Measurements from ENCODE around the gene TPCN1.
"Not testable (repeated sequence)": the region's sequence is repeated elsewhere in the genome, so short reads cannot be mapped to it uniquely, and the experiment has no call there.

The TPCN1 gene

DNA sequence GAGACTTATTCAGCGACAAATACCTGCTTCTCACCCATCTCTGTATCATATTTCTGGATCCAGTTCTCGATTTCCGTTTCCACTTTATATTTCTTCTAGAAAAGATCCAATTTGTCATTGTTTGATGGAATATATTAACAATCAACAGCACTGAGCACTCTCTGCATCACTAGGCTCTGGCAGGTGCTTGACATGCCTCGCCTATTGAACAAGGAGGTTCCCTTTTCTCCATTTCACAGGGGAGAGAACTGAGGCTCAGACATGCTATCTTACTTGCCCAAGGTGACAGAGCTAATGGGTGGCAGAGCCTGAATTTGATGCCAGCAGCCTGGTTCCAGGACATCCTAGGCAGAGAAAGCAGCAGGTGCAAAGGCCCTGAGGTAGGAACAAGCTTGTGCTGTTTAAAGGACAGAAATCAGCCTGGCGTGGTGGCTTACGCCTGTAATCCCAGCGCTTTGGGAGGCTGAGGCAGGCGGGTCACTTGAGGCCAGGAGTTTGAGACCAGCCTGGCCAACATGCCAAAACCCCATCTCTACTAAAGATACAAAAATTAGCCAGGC lies 23.7 kb upstream of the TPCN1 start:
- no peak for DNase-seq

DNA sequence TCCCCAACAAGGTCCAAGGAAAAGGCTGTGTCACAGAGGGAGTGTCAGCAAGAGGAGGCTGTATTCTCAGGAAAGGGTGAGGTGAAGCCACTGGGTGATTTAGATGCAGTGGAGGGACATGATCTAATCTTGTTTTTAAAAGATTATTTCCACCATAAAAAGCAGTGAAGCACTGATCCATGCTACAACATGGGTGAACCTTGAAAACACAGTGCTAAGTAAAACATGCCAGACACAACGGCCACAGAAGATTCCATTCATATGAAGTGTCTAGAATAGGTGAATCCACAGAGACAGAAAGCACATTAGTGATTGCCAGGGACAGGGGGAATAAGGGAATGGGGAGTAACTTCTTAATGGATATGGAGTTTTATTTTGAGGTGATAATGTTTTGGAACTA lies 23.0 kb upstream of the TPCN1 start:
- DNase-seq: no peak

DNA sequence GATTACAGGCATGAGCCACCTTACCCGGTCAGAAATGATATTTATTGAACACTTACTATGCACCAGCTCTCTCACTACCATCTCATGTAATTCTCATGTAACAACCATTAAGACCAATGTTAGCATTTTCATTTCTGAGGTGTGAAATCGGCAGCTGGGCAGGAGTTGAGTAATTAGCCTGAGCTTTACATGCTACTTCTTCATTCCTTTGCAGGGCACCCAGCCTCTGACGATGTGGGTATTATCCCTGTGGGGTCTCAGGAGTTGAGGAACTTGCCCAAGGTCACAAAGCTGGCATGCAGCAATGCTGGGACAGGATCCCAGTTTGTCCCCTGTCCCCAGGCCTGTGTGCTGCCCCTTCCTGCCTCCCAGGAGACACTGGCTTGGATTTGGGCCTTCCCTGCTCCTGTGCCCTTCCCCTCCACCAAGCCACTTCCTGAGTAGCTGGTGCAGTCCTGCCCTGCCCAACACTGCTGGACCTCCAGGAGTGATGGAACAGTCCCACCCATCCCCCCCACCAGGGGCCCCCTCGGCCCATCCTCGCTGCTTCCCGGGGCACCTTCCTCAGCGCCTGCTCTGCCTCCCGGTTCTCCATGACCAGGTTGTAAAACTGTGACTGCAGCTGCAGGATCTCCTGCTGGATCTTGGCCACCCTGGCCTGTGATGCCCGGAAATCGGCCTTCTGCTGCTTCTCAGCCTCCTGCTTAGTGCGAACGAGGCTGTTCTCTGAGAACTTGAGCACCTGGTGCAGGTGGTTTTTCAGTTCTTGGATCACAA lies 21.1 kb upstream of the TPCN1 start:
- DNase-seq: no peak

DNA sequence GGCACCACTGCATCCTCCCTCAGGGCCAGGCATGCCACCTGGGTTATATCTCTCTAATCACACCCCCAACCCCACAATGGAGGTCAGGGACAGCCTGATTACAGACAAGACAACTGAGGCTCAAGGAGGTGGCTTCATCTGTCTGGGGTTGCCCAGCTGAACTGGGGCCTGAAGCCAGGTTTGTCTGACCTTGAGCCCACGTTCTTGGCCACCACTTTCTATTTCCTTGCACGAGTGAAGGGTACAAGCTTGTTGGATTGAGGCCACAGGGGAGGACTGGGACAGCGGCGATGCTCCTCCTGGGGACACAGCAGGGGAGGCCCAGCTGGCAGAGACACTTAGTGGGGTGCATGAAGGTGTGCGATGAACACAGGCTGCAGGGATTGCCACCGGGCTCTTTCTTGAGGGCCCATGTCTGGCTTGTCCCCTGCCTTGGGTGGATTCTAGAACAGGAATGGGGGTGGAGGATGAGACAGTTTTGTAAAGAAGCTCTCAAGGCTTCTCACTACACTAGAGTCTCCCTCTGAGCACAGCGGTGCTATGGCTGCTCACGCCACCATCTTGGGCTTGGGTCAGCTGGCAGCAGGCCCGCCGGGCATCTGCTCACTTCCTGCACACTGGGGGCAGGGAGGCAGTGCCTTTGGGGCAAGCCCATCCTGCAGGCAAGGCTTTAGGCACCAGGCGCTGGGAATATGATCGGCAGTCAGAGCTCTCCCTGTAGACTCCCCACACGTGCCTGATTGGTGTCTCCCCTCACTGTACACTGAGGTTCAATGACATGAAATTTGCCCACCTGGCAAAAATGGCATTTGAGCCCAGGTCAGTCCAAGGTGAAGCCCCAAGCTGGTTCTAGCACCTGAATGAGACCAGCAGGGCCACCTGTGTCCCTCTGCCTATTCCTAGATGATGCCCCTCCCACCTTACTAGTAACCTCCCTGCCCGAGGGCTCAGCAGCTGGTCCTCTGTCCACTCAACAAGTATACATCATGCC lies 19.8 kb upstream of the TPCN1 start:
- DNase-seq: no peak

DNA sequence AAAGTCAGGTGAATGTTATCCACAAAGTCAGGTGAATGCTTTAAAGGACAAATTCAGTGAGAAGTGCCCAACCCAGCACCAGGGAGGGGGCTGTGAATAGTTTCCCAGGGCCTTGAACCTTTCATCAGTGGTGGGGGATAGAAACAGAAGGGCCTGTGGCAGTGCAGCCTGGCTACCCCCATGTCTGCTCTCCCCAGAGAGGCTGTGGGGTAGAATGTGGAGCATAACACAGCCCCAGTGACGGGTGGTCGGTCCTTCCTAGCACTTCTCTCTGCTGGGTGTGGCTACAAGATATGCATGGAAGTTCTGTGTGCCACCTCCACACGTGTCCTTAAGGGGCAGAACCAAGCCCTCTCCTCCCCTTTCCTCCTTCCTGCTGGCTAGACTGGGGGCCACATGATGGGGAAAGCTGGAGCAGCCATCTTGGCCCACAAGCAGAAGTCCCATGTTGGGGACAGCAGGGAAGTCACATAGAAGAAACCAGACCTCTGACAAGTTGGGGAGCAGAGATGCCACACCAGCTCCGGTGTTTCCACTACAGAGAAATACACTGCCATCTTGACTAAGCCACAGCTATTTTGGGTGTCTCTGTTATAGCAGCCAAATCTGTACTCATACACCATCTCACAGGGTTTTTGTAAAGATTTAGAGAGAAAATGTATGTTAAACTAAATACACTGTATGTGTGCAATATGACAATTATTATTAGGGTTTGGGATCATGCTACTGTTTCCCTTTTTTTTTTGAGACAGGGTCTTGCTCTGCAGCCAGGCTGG lies 18.8 kb upstream of the TPCN1 start:
- no peak for DNase-seq

DNA sequence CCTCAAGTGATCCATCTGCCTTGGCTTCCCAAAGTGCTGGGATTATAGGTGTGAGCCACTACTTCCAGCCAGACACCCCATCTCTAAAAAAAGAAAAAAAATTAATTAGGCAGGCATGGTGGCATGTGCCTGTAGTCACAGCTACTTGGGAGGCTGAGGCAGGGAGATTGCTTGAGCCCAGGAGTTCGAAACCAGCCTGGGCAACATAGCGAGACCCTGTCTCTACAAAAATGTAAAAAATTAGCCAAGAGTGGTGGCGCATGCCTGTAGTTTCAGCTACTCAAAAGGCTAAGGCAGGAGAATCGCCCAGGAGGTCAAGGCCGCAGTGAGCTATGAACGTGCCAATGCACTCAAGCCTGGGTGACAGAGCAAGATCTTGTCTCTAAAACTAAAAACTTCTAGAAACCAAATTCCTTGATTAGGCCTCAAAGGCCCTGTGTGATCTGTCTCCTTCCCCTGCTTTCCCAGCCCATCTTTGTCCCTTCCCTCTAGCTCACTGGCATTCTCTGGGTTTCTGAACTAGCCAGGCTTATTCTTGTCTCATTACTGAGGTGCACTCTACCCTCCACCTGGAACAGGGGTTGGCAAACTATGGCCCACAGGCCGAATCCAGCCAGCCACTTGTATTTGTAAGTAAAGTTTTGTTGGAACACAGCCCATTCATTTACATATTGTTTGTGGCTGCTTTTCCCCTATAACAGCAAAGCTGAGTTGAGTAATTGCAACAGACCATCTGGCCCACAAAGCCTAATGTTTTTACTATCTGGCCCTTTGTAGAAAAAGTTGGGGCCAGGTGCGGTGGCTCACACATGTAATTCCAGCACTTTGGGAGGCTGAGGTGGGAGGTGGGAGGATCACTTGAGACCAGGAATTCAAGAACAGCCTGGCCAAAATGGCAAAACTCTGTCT lies 17.2 kb upstream of the TPCN1 start:
- no peak for DNase-seq

DNA sequence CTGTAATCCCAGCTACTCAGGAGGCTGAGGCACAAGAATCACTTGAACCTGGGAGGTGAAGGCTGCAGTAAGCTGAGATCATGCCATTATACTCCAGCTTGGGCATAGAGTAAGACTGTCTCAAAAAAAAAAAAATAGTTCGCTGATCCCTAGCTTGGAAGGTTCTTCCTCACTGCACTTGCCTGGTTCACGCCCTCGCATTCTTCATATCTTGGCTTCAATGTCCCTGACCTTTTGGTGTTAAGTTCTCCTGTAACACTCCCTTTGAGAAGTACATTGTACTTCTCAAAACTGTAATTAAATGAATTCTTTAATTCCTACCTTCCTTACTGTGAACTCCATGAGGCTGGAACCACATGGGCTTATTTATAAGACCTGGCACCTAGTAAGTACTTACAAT lies 16.5 kb upstream of the TPCN1 start:
- DNase-seq: no peak

DNA sequence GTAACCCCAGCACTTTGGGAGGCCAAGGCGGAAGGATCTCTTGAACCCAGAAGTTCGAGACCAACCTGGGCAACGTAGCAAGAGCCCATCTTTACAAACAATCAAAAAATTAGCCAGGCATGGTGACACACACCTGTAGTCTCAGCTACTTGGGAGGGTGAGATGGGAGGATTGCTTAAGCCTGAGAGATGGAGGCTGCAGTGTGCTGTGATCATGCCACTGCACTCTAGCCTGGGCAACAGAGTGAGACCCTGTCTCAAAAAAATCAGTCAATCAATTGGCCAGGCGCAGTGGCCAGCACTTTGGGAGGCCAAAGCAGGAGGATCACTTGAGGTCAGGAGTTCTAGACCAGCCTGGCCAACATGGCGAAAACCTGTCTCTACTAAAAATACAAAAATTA lies 14.5 kb upstream of the TPCN1 start:
- DNase-seq: not testable (repeated sequence)

DNA sequence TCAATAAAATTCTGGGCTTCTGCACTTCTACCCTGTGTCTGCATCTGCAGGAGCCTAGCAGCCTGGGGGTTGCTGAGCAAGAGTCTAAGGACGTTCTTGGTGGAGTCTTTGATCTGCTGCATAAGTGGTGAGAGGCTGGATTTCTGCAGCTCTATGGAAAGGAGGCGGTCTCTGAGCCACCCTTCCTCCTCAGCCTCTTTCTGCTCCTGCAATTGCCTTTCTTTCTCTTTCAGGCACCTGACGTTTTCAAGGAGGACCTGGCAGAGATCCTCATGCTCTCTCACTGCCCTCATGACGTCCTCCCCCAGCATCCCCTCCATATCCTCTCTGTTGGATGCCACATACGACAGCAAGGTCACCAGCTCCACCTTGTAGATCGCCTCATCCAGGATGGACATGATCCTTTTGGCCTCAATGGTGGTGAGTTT lies 13.6 kb upstream of the TPCN1 start:
- no peak for DNase-seq

DNA sequence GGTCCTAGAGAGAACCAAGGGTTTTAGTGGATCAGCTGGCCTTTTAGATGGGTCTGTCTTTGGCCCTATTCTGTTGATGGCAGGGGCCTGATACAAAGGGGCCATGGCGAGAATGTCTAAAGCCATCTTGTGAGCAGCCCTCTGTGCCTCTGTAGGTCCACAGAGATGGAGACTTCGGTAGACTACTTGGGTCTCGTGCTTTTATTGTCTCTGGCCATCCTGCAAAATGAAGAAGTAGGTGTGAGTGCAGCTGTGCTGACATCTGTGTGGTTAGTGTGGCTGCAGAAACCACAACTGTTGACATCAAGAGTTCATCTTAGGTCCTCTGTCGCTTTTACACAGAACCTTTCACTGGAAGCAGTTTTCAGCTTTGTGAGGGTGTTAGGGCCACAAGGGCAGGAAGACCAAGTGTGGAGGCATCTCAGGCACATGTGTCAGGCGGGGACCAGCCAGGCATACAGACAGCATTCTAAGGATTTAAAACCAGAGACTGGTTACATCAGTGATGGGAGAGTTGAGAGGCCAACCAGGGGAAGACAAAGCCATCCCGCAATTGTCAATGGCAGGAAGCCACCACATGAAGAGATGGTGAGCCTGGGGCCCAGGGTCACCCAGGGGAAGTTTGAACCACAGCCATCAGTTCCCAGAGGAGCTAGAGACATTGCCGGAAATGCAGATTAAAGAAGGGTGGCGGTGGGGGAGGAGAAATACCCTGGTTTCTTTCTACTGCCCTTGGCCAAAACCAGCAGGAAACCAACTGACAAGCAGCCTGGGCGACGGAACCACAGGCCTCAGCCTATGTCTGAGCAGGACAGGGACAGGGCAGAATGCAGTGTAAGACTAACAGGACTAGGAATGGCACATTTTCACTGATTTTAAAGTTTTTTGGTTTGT lies 13.0 kb upstream of the TPCN1 start:
- DNase-seq: peak; percentile 71

DNA sequence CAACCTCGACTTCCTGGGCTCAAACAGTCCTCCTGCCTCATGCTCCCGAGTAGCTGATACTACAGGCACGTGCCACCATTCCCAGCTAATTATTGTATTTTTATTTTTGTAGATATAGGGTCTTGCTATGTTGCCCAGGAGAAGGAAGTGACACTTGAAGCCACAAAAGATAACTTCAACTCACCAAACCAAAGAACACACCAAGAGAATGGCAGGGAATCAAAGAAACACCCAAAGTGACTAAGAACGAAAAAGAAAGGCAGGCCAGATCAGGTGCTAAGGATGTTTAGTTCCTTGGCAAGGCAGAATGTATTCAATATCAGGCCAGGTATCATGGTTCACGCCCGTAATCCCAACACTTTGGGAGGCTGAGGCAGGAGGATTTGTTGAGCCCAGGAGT lies 10.1 kb upstream of the TPCN1 start:
- DNase-seq: no peak

DNA sequence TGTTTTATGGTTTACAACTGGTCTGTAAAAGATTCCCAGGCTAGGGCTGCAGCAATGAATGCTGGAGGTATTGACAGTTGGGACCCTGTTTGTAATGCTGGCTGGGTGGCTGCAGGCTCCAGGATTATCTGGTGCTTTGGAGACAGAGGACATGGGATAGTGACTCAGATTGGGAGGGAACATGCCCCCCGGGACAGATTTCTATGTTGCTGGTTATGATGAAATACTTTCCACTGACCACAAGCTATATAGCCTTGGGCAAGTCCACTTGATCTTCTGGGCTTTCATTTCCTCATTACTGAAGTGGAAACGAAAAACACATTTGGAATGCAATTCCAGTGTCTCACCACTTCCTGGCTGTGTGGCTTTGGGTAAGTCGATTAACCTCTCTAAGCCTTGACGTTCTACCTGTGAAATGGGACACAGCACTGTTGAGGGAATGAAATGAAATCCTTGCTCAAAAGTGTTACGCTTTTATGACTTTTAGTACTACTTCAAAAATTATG lies 6.3 kb upstream of the TPCN1 start:
- DNase-seq: no peak

DNA sequence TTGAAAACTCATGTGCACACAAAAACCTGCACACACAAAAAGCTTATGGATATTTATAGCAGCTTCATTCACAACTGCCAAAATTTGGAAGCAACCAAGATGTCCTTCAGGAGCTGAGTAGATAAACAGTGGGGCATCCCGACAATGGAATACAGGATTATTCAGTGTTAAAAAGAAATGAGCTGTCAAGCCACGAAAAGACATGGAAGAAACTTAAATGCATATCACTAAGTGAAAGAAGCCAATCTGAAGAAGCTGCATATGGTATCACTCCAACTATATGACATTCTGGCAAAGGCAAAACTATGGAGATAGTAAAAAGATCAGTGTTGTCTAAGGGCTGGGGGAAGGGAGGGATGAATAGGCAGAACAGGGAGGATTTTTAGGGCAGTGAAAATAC lies 5.2 kb upstream of the TPCN1 start:
- DNase-seq: no peak

DNA sequence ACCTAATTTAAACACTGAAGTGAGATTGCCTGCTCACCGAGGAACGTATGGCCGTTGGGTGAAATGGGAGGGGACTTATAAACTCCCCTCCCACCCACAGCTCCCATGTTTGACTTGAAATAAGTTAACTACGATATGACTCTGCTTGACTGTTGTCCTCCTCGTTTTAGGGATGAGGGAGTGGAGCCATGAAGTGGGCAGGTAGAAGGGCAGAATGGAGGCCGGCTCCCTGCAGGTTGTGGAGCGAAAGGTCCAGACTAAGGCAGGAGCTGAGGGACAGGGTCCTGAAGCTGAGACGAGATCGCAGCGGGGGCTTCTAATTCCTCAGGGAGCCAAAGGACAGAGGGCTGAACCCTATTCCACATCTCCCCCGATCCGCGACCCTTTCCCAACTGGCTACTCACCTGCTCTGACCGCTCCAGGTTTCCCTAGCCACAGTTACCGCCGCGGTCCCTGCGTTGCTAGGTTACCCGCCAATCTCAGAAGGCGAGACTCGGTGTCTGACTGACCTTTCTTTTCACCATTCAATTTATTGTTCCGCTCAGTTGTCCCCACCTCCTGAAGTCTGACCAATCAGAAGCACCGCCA lies 577 bp upstream of the TPCN1 start:
- no peak for DNase-seq

DNA sequence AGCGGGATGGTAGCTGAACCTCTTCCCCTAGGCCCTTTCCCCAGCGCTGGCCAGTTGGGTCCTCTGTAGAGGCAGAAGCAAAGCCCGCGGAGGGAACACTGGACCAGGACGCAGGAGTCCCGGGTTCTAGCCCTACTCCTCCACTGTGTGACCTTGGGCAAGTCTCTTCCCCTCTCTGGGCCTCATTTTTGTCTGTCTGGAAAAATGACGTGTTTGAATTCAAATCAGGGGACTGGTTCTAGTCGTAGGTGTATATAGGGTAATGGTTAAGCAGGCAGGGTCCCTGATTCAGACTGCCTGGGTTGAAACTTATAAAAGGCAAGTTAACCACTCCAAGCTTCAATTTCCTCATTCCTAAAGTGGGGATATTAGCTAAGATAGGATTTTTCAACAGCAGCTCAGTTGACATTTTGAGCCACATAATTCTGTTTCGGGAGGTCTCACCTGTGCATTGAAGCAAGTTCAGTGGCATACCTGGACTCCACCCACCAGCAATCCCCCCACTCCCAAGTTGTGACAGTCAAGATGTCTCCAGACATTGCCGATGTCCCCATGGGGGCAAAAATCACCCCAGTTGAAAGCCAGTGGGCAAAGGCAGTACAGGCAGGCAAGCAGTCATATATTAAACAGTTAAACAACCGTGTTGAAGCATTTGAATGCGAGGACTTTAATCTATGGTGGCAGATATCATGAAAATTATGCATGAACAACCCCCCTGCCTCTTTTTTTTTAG lies 899 bp downstream of the TPCN1 start:
- DNase-seq: peak; percentile 25

DNA sequence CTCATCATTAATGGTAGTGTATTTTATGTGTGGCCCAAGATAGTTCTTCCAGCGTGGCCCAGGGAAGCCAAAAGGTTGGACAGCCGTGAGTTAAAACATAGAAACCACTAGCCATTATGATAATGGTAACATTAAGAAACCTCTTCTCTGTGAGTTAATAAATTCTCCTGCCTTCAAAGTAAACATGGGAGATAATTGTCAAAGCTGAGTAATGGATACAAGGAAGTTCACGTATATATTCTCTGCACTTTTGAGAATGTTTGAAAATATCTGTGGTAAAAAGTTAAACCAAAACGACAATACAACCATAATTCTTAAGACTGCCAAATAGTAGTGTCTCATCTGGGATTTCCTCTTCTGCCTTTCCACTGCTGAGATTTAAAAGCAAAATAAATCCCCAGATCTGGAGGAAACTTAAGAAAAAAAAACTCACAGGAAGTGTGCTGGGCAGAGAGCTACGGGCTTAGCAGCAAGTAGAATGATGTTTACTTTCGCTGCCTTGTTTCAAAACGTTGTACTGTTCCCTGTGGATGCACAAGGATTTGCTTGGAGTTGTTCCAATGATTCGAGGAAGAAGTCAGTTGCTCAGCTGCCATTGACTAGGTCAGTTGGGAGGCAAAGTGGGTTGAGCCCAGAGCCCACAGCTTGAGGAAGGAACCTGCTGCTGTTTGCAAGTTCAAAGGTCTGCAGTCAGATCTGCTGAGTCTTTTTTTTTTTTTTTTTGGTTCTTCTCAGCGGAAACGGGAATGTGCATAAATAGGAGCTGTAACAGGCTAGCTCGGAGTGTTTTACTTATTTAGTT lies 1.7 kb downstream of the TPCN1 start:
- DNase-seq: no peak

DNA sequence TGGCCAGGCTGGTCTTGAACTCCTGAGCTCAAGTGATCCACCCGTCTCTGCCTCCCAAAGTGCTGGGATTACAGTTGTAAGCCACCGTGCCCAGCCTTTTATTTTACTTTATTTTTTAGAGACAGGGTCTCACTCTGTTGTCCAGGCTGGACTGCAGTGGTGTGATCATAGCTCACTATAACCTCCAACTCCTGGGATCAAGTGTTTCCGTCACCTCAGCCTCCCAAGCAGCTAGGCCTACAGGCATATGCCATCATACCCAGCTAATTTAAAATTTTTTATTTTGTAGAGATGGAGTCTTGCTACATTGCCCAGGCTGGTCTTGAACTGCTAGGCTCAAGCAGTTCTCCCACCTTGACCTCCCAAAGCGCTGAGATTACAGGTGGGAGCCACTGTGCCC lies 3.7 kb downstream of the TPCN1 start:
- no peak for DNase-seq
